HepG2 (cell line): Measurements from ENCODE around the gene PDGFA. TPM values are rescaled to one million over a fixed set of nuclear protein-coding genes. Genes with fewer than 3 reads are reported as not detected.

Source experiments
- DMAP1 ChIP-seq: IDR thresholded peaks from 2 replicates; pipeline ENCODE4 v1.6.1; 2016
- DPF2 ChIP-seq: sonication (generic); formaldehyde crosslinking; IDR thresholded peaks from 2 replicates; pipeline ENCODE4 v1.4.0; 2020; ENCODE audit warnings: mild to moderate bottlenecking, low read depth, missing genetic modification reagents, borderline replicate concordance
- KDM5B ChIP-seq: sonication (generic); formaldehyde crosslinking; IDR thresholded peaks from 2 replicates; pipeline ENCODE4 v1.4.0; 2020; ENCODE audit warnings: missing genetic modification reagents, mild to moderate bottlenecking, borderline replicate concordance
- NFE2 ChIP-seq: sonication (generic); formaldehyde crosslinking; IDR thresholded peaks from 2 replicates; pipeline ENCODE4 v1.4.0; 2020; ENCODE audit warnings: missing genetic modification reagents
- ZC3H13 ChIP-seq: sonication (generic); formaldehyde crosslinking; IDR thresholded peaks from 2 replicates; pipeline ENCODE4 v1.8.1; 2023; ENCODE audit warnings: mild to moderate bottlenecking, missing genetic modification reagents, moderate library complexity
- ZNF124 ChIP-seq: sonication (generic); formaldehyde crosslinking; IDR thresholded peaks from 2 replicates; pipeline ENCODE4 v1.4.0; 2020; ENCODE audit warnings: missing genetic modification reagents
- ZNF33B ChIP-seq: sonication (generic); formaldehyde crosslinking; IDR thresholded peaks from 2 replicates; pipeline ENCODE4 v1.5.1; 2020; ENCODE audit warnings: mild to moderate bottlenecking, missing genetic modification reagents
- ZNF446 ChIP-seq: sonication (generic); formaldehyde crosslinking; IDR thresholded peaks from 2 replicates; pipeline ENCODE4 v1.5.0; 2020; ENCODE audit warnings: mild to moderate bottlenecking, missing genetic modification reagents
- ZNF569 ChIP-seq: sonication (generic); formaldehyde crosslinking; IDR thresholded peaks from 2 replicates; pipeline ENCODE4 v1.5.0; 2020; ENCODE audit warnings: mild to moderate bottlenecking, missing genetic modification reagents, moderate library complexity, borderline replicate concordance
- ZNF749 ChIP-seq: sonication (generic); formaldehyde crosslinking; IDR thresholded peaks from 2 replicates; pipeline ENCODE4 v1.8.0; 2022; ENCODE audit warnings: mild to moderate bottlenecking, missing genetic modification reagents, moderate library complexity, borderline replicate concordance
- ZSCAN31 ChIP-seq: sonication (generic); formaldehyde crosslinking; IDR thresholded peaks from 2 replicates; pipeline ENCODE4 v1.5.0; 2020; ENCODE audit warnings: low read depth, mild to moderate bottlenecking, missing genetic modification reagents
- polyA plus RNA-seq, 8 experiments: library from polyadenylated mRNA; depleted of rRNA in 3 of 8; stranded (reverse) in 7 of 8; unstranded in 1 of 8; fragments of >200 nt; fragmentation: Illumina TruSeq in 4 of 8; extraction: Trizol in 4 of 8; gene quantifications; 2 replicates each; pipeline versions ENCODE4 v1.2.1 to v1.2.3, GENCODE V29; 2011 to 2016; ENCODE audit warnings: low read depth in 4 of 8, missing spikeins in 1 of 8, mixed read lengths in 1 of 8; ENCODE audit not compliant: insufficient read depth in 1 of 8
- total RNA-seq, 5 experiments: library from RNA; depleted of rRNA; stranded (reverse); fragments of >200 nt; fragmentation: Illumina TruSeq; extraction: Trizol; gene quantifications; 2 replicates each; pipeline ENCODE4 v1.2.3, GENCODE V29; 2016; ENCODE audit warnings: low read depth in 1 of 5
- TF ChIP-seq, protein P1 (sequence below): sonication (generic); formaldehyde crosslinking; IDR thresholded peaks from 2 replicates; pipeline ENCODE4 v1.5.1; 2020; ENCODE audit warnings: mild to moderate bottlenecking, missing genetic modification reagents, borderline replicate concordance
- TF ChIP-seq, protein P2 (sequence below): sonication (generic); formaldehyde crosslinking; IDR thresholded peaks from one replicate; pipeline ENCODE4 v1.5.1; 2020; ENCODE audit warnings: mild to moderate bottlenecking, missing genetic modification reagents; ENCODE audit errors: not compliant biosample characterization
- TF ChIP-seq, protein P3 (sequence below): sonication (generic); formaldehyde crosslinking; IDR thresholded peaks from 2 replicates; pipeline ENCODE4 v1.4.0; 2020; ENCODE audit warnings: mild to moderate bottlenecking, missing genetic modification reagents

PDGFA gene
- total and polyA plus RNA-seq, 2 of the 13 experiments (the other 11 are each of a cell fraction or from before 2014, with no cell fraction given), result 1.5 to 3.4 TPM

DNA sequence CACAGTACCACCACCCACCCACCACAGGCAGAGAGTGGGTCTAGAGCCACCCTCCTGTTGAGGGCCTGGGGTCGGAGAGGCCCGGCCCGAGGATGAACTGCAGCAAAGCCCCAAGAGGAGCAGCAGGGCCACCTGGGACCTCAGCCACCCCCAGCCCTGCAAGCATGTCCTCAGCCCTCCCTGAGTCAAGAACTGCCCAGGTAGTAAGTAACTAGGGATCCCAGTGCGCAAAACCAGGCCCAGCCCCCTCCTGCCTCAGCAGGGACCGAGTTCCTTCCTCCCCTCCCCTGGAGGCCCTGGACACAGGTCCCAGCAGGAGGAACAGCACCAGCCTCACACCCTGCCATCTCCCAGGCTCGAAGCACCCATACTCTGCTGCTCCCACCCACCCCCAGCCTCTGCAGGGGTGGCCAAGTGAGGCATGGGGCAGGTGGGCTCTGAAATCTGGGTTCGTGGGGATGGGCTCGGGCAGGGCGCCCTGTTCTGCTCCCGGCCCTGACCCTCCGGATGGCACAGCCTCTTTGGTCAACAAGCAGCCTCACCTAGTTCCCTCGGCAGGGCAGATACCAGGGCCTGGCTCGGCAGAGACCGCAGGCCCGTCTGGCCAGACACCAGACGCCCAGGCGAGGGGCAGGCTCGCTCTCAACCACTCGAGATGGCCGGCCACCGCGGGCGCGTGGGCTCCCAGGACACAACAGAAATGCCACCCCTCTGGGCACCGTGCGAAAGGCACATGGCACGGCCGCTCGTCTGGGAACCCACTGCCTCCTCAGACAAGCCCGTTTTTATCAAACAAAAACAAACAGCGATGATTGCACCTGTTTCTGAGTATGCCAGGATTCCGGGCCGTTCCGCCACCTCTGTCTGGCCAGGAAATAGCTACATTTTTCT is 15.2 kb downstream of the PDGFA start (continued):
- TF ChIP-seq, protein P1, sequence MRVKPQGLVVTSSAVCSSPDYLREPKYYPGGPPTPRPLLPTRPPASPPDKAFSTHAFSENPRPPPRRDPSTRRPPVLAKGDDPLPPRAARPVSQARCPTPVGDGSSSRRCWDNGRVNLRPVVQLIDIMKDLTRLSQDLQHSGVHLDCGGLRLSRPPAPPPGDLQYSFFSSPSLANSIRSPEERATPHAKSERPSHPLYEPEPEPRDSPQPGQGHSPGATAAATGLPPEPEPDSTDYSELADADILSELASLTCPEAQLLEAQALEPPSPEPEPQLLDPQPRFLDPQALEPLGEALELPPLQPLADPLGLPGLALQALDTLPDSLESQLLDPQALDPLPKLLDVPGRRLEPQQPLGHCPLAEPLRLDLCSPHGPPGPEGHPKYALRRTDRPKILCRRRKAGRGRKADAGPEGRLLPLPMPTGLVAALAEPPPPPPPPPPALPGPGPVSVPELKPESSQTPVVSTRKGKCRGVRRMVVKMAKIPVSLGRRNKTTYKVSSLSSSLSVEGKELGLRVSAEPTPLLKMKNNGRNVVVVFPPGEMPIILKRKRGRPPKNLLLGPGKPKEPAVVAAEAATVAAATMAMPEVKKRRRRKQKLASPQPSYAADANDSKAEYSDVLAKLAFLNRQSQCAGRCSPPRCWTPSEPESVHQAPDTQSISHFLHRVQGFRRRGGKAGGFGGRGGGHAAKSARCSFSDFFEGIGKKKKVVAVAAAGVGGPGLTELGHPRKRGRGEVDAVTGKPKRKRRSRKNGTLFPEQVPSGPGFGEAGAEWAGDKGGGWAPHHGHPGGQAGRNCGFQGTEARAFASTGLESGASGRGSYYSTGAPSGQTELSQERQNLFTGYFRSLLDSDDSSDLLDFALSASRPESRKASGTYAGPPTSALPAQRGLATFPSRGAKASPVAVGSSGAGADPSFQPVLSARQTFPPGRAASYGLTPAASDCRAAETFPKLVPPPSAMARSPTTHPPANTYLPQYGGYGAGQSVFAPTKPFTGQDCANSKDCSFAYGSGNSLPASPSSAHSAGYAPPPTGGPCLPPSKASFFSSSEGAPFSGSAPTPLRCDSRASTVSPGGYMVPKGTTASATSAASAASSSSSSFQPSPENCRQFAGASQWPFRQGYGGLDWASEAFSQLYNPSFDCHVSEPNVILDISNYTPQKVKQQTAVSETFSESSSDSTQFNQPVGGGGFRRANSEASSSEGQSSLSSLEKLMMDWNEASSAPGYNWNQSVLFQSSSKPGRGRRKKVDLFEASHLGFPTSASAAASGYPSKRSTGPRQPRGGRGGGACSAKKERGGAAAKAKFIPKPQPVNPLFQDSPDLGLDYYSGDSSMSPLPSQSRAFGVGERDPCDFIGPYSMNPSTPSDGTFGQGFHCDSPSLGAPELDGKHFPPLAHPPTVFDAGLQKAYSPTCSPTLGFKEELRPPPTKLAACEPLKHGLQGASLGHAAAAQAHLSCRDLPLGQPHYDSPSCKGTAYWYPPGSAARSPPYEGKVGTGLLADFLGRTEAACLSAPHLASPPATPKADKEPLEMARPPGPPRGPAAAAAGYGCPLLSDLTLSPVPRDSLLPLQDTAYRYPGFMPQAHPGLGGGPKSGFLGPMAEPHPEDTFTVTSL (CRISPR knock-in tag), result no peak
- TF ChIP-seq ZNF124 (no peak), KDM5B (0 out of 2 replicates have a peak, but pooled peaks have one; percentile 30), ZNF749 (CRISPR knock-in tag) (no peak), ZNF569 (no peak), NFE2 (CRISPR knock-in tag) (no peak), ZNF33B (CRISPR knock-in tag) (no peak), ZNF446 (CRISPR knock-in tag) (peak; percentile 50; the same call in 1 of the 2 replicates), ZSCAN31 (CRISPR knock-in tag) (no peak), ZC3H13 (CRISPR knock-in tag) (no peak), DPF2 (CRISPR knock-in tag) (no peak), DMAP1 (CRISPR knock-in tag) (no peak)
- TF ChIP-seq, protein P2, sequence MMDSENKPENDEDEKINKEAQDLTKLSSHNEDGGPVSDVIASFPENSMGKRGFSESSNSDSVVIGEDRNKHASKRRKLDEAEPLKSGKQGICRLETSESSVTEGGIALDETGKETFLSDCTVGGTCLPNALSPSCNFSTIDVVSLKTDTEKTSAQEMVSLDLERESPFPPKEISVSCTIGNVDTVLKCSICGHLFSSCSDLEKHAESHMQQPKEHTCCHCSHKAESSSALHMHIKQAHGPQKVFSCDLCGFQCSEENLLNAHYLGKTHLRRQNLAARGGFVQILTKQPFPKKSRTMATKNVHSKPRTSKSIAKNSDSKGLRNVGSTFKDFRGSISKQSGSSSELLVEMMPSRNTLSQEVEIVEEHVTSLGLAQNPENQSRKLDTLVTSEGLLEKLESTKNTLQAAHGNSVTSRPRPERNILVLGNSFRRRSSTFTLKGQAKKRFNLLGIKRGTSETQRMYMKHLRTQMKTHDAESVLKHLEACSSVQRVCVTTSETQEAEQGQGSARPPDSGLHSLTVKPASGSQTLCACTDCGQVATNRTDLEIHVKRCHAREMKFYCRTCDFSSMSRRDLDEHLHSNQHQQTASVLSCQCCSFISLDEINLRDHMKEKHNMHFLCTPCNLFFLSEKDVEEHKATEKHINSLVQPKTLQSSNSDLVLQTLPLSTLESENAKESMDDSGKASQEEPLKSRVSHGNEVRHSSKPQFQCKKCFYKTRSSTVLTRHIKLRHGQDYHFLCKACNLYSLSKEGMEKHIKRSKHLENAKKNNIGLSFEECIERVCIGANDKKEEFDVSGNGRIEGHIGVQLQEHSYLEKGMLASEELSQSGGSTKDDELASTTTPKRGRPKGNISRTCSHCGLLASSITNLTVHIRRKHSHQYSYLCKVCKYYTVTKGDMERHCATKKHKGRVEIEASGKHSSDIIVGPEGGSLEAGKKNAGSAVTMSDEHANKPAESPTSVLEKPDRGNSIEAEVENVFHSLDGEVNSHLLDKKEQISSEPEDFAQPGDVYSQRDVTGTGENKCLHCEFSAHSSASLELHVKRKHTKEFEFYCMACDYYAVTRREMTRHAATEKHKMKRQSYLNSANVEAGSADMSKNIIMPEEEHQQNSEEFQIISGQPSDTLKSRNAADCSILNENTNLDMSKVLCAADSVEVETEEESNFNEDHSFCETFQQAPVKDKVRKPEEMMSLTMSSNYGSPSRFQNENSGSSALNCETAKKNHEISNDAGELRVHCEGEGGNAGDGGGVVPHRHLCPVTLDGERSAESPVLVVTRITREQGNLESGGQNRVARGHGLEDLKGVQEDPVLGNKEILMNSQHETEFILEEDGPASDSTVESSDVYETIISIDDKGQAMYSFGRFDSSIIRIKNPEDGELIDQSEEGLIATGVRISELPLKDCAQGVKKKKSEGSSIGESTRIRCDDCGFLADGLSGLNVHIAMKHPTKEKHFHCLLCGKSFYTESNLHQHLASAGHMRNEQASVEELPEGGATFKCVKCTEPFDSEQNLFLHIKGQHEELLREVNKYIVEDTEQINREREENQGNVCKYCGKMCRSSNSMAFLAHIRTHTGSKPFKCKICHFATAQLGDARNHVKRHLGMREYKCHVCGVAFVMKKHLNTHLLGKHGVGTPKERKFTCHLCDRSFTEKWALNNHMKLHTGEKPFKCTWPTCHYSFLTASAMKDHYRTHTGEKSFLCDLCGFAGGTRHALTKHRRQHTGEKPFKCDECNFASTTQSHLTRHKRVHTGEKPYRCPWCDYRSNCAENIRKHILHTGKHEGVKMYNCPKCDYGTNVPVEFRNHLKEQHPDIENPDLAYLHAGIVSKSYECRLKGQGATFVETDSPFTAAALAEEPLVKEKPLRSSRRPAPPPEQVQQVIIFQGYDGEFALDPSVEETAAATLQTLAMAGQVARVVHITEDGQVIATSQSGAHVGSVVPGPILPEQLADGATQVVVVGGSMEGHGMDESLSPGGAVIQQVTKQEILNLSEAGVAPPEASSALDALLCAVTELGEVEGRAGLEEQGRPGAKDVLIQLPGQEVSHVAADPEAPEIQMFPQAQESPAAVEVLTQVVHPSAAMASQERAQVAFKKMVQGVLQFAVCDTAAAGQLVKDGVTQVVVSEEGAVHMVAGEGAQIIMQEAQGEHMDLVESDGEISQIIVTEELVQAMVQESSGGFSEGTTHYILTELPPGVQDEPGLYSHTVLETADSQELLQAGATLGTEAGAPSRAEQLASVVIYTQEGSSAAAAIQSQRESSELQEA (CRISPR knock-in tag), result no peak
- TF ChIP-seq, protein P3, sequence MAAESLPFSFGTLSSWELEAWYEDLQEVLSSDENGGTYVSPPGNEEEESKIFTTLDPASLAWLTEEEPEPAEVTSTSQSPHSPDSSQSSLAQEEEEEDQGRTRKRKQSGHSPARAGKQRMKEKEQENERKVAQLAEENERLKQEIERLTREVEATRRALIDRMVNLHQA, result no peak
